Hematopoietic multipotent progenitor cell (in vitro differentiated cells): Measurements from ENCODE around the gene MPHOSPH9. TPM values are rescaled to one million over a fixed set of nuclear protein-coding genes. Genes with fewer than 3 reads are reported as not detected.

Experiments
- DNase-seq, 3 donors: peaks; one replicate each; pipeline ENCODE4 v3.0.0-alpha.2; 2011 to 2015; ENCODE audit warnings: low read depth in 2 of 3, low spot score in 2 of 3
- small RNA-seq: library from RNA; depleted of rRNA; stranded (forward); fragments of <200 nt; gene quantifications from one replicate; pipeline ENCODE3, GENCODE V24; 2012
- total RNA-seq: library from RNA; depleted of rRNA; stranded (reverse); fragments of >200 nt; gene quantifications from one replicate; pipeline ENCODE4 v1.2.3, GENCODE V29; 2012

MPHOSPH9 gene
- total RNA-seq, 1 donor, result 40.9 TPM

DNA sequence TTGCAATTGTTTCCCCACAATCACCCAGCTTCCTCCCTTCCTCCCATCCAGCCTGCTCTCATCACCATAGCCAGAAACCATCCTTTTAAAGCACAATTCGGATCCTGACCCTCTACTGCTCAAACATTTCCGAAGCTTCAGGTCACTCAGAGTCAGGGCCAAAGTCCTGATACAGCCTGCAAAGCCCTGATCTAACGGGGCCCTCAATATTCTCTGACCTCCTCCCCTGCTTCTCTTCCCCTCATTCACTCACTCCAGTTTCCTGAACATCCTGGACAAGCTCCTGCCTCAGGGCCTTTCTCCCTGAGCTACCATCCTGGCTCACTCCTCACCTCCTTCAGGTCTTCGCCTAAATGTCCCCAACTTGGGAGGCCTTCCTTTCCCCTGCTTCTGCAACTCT is 128.1 kb downstream of the MPHOSPH9 start:
- no peak for DNase-seq

Small RNAs within 50 kb of the gene (small RNA-seq; reads per million reads assigned to genes)
- gene RNA5SP375, result not detected

Other genes with a start within 250 kb of the MPHOSPH9 start
- 18.6 TPM for gene PITPNM2, start 82.1 kb downstream of the MPHOSPH9 start, total RNA-seq
- 12.1 TPM for gene MTRFR, start 295 bp upstream of the MPHOSPH9 start, total RNA-seq
- gene CDK2AP1, start 38.7 kb upstream of the MPHOSPH9 start, total RNA-seq, result 124 TPM
- 11.8 TPM for gene SBNO1, start 131.7 kb upstream of the MPHOSPH9 start, total RNA-seq
- gene KMT5A, start 151.0 kb upstream of the MPHOSPH9 start, total RNA-seq, result 19.9 TPM
- 9.4 TPM for gene RILPL2, start 203.5 kb upstream of the MPHOSPH9 start, total RNA-seq
- gene SNRNP35, start 225.0 kb upstream of the MPHOSPH9 start, total RNA-seq, result 27.7 TPM